ENCODE data around the gene ADA.

ADA gene

DNA sequence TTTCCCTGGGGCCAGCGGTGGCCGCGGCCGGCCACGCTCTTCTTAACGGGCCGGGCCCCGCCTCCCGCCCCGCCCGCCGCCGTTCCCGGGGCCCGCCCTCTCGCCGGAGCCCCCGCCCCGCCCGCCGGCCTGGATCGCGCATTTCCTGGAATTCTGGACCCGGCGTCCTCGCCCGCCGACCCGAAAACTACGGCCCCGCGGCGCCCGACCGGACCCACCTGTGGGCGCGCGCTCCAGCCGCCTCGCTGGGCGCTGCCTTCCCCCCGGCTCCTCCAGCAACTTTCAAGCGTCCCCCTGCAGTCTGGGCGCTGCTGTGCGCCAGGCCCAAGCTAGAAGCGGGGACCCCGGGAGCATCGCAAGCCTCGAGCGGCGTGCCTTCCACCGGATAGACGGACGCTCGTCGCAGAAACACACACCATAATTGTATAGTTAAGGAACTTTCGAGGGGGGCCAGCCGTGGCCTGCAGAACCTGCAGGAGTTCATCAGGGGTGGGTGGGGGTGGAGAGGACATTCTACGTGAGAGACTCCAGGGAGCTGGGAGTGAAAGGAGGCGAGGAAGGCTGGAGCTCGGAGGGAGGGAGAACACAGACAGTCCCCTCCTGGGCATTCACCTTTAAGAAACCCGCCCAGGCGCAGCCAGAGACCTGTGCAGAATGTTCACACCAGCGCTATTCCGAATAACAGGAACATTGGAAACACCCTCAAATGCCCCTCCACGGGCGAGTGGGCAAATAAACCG is at the start of gene ADA:
Gene ADA, minus strand, starts transcription at position 16 of the 740 bp plus-strand sequence. CDS start 92 bp downstream, outside the sequence.
- peak; percentile 31 to 94 (median 84) for DNase-seq

DNA sequence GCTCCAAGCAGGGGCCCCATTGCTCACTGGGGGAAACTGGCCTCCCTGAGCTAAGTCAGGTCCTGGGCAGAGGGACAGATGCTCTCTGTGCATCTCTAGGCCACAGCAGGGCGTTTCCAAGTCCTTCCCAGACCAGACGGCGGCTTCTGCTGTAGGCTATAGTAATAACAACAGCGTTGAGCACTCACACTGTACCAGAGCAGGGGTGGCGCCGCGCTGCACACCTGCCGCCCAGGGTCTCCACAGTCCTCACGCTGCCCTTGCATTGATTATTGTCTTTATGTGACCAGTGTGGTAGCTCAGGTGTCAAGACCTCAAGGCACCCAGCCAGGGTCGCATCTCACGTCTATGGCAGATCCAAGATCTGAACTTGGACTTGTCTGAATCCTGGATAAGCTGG is 48.8 kb upstream of the ADA start:
- no peak for DNase-seq

DNA sequence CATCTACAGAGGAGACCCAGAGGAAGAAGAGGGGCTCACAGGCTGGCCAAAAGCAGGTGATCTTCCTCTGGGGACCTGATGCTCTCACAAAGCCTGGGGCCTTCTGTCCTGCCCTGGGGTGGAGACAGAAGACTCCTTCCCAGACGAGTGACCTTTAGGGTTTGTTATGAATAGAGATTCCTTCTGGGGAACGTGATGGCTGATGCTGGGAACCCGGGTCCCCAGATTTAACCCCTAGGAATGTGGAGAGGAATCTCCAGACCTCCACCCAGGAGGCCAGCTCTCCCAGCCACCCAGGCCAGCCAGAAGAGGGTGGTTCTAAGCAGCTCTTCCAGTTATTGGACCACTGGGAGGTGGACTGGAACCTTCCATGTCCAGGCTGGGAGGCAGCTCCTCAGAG is 46.9 kb upstream of the ADA start:
- DNase-seq: no peak

DNA sequence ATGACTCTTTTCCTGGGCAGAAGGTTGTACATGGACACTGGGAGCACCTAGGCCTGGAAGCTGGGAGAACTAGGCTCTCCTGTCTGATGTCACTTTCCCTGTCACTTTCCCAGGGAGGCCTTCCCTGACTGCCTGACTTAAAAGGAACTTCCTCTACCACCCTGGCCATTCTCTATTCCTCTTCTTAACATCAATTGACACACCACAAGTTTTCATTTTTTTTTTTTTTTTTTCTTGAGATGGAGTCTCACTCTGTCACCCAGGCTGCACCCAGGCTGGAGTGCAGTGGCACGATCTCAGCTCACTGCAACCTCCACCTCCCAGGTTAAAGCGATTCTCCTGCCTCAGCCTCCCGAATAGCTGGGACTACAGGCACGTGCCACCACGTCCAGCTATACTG is 45.5 kb upstream of the ADA start:
- DNase-seq: peak in 2 of 3 donors; percentile 22

DNA sequence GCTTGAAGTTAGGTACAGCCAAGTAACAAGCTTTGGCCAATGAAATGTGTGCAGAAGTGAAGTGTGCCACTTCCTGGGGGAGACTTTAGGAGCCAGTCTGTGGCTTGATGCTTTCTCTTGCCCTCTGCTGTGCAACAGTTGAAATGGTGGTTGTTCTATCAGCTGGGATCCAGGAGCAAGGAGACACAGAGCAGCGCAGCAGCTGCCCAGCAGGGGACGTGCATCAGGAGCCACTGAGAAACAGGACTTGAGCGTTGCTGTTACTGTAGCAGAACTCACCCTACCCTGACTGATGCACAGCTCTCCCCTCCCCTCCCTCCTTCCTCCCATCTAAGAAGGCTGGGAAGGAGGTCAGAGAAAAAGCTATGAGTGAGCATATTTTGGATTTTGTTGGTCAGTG is 44.8 kb upstream of the ADA start:
- no peak for DNase-seq

DNA sequence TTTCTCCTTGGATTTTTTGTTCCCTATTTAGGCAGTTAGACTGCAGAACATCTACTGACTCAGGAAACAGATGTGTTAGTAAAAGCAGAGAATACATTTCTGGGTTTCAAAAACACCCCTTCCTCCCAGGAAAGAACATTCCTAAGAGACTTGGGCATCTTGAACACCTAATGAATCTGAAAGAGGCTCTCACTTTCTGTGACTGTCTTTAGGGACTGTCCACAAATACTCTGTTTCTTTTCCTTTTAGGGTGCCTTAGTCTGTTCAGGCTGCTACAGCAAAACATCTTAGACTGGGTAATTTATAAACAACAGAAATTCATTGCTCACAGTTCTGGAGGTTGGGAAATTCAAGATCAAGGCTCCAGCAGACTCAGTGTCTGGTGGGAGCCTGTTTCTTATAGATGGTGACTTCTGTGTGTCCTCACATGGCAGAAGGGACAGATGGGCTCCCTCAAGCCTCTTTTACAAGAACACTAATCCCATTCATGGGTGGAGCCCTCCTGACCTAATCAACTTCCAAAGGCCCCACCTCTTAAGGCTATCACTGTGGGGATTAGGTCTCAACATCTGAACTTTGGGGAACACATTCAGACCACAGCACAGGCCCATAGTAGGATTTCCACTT is 44.3 kb upstream of the ADA start:
- DNase-seq: no peak

DNA sequence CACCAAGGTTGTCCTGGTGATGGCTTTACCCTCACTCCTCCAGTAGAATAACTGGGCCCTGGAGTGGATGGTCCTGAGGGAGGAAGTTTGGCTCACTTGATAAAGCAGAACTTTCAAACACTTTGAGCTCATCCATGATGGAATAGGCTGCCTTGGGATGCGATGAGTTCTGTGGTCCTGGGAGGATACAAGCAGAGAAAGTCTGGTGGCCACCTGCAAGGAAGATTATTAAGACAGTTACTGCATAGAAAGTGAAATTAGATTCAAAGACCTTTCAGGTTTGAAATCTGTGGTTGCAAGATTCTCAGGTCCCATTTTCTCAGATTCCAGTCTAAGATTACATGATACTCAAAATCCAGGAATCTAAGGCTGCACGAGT is 43.8 kb upstream of the ADA start:
- DNase-seq: no peak

DNA sequence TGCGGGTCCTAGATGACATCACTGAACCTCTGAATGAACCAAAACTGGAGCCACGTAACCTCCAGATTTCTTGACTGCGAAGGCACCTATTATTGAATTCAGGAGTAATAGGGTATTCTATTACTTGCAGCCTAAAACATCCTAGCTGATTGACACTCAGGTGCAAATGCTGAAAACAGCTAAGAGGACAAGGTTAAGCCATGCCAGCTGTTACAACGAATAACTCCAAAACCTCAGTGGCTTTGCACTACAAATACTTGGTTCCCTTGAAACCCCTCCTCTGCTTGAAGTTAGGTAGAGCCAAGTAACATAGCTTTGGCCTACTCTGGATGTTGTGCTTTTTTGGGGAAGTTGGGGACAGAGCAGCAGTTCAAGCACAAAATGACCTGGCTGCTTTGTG is 42.7 kb upstream of the ADA start:
- DNase-seq: no peak

DNA sequence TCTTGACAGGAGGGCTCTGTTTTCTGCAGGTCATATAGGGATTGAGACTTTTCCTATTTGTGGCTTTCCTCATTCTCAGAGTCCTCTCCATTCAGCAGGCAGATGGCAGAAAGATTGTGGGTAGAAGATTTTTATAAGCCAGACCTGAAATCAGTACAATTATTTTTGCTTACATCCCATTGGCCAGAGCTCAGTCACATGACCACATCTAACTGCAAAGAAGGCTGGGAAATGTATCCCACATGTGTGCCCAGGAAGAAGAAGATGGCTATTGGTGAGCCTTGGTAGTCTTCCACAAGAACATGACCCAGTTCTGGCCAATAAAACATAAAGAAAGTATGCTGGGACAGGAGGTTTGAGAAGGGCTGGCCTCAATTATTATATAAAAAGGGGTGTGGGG is 42.1 kb upstream of the ADA start:
- no peak for DNase-seq

DNA sequence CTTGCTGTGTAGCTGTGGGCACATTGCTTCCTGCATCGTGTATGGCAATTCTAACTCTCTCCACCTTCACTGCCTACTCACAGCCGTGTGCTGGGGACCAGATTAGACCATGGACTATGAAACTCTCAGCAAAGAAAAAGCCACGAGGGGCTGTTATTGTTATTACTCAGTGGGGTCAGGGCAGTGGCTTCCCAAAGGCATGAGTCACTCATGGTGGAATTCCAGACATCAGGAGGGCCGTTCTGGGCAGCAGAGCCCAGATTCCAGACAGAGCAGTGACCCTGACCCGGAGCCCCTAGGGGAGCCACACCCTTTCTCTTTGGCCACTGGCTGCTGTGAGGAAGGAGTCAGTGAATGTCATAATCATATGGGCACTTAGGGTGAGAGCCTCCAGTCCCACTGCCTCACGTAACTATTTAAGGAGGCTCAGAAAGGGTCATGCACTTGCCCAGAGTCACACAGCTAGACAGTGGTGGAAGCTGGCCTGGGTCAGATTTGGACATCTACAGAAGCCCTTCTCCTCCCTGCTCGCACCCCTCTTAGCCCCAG is 41.5 kb upstream of the ADA start:
- no peak for DNase-seq

DNA sequence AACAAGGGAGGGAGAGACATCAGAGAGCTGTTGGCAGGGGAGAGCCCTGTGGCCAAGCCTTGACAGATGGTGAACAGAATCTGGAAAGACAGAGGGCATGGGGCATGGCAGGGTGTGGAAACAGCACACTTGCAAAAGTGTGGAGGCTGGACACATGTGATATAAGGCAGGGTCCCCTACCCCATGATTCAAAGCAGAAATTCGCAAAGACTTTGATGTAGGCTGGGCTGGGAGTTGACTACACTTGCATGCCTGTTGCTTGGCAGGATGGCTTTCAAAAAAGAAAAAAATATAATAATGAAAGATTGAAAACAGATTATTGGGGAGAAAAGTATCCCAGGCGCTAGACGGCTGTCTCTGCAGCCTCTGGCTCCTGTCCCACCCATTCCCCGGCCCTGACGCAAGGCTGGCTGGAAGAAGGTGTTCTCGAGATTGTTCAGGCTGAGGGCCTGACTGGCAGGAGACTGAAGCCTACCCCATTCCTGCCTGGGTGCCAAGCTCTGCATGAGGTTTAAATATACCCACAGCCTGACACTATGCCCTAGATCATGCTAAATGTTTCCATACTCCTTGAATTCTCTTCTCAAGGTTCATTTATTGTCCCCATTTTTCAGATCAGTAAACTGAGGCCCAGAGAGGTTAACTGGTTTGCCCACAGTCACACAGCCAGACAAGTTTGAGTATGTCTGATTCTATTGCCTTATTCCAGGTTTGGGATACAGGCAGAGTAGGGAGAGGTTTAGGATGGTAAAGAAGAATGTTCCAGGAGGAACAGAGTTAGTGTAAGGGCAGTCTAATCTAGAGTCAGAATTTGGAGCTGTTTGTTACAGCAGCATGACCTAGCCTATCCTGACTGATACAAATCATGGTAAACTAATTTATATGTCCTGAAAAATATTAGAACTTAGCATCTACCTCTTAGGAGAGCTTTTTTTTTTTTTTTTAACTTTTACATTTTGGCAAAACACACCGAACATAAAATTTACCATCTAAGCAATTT is 40.2 kb upstream of the ADA start:
- DNase-seq: no peak

DNA sequence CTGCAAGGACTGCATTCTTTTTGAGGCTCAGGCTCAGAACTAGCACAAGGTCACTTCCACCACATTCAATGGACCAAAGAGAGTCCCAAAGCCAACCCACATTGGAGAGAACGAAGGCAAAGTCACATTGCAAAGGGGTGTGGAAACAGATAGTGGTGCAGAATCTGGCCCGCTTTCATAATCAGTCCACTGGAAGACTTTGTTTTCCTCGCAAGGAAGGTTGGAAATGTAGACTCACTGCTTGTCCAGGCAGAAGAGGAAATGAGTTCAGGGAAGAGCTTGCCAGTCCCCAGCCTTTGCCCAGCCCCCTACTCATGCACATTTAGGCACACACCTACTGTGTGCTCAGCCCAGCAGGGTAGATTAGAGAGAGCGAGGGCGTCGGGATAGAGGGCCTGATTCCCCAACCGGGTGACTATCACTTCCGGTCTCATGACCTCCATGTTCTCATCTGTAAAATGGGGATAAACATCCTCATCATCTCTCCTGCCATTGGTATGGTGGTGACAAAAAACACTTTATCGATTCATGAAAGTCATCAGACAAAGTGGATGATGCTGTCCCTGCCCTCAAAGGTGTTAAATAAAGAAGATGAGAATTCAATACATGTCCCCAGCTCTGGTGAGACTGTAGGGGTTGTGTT is 39.4 kb upstream of the ADA start:
- DNase-seq: no peak

DNA sequence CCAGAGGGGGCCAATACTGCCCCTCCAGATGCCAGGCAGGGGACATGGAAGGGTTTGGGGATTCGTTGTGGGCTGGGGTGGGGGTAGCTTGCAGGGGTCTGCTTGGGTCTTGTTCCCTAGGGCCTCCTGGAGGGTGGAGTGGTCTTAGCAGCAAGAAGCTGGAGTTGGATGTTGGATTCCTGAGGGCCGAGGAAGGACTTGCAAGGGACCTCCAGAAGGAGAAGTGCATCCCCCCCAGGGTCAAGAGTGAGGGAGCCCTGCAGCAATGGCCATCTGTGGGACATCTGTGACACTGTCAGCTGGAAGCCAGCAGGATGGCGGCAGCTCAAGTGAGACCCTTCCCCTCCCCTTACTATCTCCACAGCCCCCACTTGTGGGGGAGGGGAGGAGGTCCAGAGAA is 38.3 kb upstream of the ADA start:
- no peak for DNase-seq

DNA sequence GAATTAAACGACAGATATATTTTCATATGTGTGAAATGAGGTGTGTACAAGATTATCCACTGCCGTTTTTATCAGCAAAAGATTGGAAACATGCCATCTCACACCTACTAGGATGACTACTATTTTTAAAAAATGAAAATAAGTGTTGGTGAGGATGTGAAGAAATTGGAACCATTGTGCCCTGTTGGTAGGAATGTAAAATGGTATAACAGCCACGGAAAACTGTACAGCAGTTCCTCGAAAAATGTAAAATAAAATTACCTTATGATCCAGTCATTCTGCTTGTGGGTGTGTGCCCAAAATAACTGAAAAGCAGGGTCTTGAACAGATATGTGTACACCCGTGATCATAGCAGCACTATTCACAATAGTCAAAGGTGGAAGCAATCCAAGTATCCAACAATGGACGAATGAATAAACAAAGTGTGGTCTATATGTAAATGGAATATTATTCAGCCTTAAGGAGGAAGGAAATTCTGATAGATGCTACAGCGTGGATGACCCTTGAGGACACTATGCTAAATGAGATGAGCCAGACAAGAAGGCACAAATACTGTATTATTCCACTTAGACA is 36.6 kb upstream of the ADA start:
- no peak for DNase-seq

DNA sequence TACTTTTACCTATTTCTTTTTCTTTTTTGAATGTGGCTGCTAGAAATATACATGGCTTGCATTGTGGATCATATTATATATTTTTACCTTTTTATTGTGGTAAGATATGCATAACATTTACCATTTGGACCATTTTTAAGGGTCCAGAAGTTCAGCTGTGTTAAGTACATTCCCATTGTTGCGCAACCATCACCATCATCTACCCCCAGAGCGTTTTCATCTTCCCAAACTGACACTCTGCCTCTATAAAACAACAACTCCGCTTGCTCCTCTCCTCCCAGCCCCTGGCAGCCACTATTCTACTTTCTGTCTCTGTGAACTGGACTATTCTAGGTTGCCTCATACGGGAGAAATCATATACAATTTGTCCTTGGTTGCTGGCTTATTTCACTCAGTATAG is 35.4 kb upstream of the ADA start:
- DNase-seq: no peak

DNA sequence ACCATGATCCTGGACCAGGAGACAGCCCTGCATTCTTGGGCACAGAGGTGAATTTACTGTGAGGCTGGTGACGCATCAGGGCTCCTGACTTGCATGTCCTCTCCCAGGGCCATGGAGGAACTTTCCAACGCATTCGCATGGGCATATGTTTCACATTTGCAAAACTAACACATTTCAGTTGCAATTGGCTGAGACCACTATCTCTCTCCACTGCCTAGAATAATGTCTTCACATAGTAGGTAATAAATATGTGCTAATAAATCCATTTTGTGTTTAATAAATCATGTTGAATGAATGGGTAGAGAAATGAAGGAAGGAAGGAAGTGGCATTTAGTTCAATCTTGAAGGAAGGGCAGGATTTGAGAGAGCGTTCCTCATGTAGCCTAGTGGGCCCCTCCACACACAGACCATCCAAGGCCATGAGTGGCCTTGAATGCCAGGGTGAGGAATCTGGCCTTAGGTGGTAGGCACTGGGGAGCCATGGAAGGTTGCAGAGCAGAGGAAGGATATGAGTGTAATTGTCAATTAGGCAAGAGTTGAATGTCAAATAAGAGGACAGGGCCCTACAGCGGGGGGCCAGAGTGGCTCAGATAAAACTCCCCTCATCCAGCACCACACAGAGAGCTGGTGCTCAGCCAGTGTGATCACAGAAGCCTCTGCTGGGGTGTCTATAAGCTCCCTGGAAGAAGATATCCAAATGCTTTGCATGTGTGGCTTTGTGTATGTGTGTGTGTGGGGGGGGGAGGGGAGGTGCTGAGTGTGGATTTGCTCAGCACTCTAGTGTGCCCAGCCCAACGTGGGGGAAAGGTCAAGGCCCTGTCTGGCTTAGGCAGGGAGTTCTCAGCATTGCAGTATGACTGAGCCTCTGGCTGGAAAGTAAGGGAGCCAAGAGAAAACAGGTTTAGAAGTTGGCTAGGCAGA is 32.8 kb upstream of the ADA start:
- DNase-seq: no peak

DNA sequence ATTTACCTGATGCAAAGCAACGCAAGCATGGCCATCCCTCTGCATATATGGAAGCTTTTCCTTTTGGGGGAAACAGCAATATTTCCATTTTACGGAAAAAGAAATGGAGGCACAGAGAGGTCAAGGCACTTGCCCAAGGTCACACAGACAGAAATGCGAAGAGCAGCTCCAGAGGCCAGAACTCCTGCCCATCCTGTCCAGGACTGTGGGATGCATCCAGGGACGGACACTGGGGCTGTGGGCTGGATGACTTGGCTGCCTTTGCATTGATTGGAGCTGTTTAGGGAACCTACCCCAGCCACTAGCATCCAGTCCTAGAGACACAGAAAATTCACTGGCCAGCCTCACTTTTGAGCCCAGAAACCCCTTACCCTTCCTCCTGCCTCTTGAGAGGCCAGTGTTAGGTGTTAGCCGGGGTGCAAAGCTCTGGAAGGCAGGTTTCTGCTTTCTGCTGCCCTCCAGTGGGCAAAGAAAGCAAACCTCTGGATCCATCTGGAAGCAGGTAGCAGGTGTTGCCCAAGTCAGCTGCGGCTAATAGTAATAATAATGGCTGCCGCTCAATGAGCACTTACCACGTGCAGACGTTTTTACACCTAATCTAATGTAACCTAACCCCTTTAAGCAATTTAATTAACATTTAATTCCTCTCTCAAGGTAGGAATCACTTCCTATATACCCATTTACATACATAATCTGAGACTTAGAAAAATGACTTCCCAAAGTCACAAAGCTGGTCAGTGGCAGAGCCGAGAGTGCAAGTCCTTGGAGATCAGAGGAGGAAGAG is 32.0 kb upstream of the ADA start:
- DNase-seq: peak; percentile 66 to 73 (median 72)

DNA sequence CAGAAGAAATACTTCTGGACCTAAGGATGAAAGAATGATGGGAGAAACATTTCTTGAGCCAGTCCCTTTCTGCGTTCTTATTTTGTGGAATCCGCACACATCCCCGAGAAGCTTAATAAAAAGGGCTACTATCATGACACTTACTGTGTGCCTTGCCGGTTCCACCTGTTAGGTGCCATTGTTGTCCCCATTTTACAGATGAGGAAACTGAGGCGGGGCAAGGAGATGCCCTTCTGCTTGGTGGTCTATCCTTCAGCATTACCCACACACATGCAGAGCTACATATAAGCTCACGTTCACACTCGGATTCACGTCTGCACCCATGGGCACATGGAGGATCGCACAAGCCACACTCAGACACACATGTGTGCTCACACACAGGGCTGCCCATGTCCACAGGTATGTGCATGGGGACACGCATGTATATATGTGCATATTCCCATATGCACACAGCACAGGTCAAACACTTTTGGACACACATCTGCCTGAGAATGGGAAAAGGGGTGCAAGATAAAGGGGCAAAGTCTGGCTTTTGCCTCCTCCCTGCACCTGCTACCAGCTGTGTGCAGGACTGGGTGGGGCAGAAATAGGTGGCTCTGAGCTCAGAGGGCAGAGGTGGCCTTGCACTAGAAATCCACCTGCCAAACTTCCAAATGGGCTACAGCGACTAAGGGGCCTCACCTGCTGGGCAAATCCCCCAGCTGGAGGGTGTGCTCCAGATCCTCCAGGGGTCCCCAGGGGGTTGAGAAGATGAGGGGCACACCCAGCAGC is 30.5 kb upstream of the ADA start:
- no peak for DNase-seq

DNA sequence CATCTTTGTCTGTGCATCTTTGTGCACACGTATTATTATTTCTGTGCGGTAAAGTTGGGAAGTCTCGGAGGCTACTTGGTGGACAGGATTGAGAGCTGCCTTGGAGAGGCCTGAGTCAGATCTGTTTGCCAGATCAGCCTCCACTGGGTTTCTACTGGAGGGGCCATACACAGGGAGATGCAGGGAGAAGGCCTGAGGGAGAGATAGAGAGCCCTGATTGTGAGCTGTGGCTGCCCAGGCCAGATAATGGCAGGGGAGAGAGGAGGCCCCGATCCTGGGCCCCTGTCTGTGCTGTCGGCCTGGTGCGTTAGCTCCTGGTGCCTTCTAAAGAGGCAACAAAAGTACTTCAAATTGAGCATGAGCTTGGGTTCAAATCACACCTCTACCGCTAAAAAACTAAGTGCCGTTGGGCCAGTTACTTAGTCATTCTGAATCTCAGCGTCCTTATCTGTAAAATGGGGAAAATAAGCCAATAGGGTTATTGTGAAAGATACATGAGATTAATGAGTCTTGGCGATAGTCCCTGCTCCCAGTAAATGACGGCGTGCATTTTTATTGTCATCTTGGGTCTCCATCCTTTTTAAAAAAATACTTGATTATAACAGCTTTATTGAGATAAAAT is 27.6 kb upstream of the ADA start:
- no peak for DNase-seq

Data from suppressor macrophage treated with lipopolysaccharide for 1 hour (primary cell).